ENCODE measurements around the gene ADCY6. TPM values are rescaled to one million over a fixed set of nuclear protein-coding genes. Genes with fewer than 3 reads are reported as not detected.

ADCY6 gene
- total RNA-seq, 1 donor, result 30.8 TPM

GRCh38 chr12:48803675-48804074 is 14.8 kb upstream of the ADCY6 start:
- no peak overlapping the region for H3K4me2 ChIP-seq (ENCODE audit: insufficient read depth, low read length)
- H3K27ac ChIP-seq (ENCODE audit: low read depth, low read length), result no peak overlapping the region
- H3K4me3 ChIP-seq (ENCODE audit: insufficient read depth, low read length), result no peak overlapping the region
- TF ChIP-seq CTCF (IDR thresholded peaks at IDR 0.05; ENCODE audit: extremely low read depth, low read depth, low read length), result no peak
- H3K36me3 ChIP-seq (ENCODE audit: insufficient read depth, low read length), result no peaks in the 10 kb centered on the region
- peaks cover 4% of the 10 kb centered on the region for H3K27me3 ChIP-seq (ENCODE audit: insufficient read depth, low read length)
- no peak overlapping the region for H2AFZ ChIP-seq (ENCODE audit: low read length)
- H3K9me3 ChIP-seq (ENCODE audit: low read depth, low read length), result no peaks in the 10 kb centered on the region
- no peaks in the 10 kb centered on the region for H4K20me1 ChIP-seq (ENCODE audit: insufficient read depth, low read length)
- H3K79me2 ChIP-seq (ENCODE audit: insufficient read depth, low read length), result no peaks in the 10 kb centered on the region
- no peaks in the 10 kb centered on the region for H3K4me1 ChIP-seq (ENCODE audit: insufficient read depth, low read length)
- no peak for DNase-seq (ENCODE audit: insufficient read length, low spot score, missing footprints)

- Histone ChIP-seq H3K27me3 (ENCODE audit: insufficient read depth, low read length) (peaks cover 4% of the 10 kb centered on the region), H2AFZ (ENCODE audit: low read length) (no peak overlapping the region), H4K20me1 (ENCODE audit: insufficient read depth, low read length) (no peaks in the 10 kb centered on the region), H3K4me1 (ENCODE audit: insufficient read depth, low read length) (no peaks in the 10 kb centered on the region), H3K9me3 (ENCODE audit: low read depth, low read length) (no peaks in the 10 kb centered on the region), H3K36me3 (ENCODE audit: insufficient read depth, low read length) (no peaks in the 10 kb centered on the region), H3K4me3 (ENCODE audit: insufficient read depth, low read length) (no peak overlapping the region), H3K4me2 (ENCODE audit: insufficient read depth, low read length) (no peak overlapping the region), H3K79me2 (ENCODE audit: insufficient read depth, low read length) (no peaks in the 10 kb centered on the region), H3K27ac (ENCODE audit: low read depth, low read length) (no peak overlapping the region)
- no peak for DNase-seq (ENCODE audit: insufficient read length, low spot score, missing footprints)
- TF ChIP-seq CTCF (IDR thresholded peaks at IDR 0.05; ENCODE audit: extremely low read depth, low read depth, low read length), result no peak
Observed at GRCh38 chr12:48800971-48801370, 12.1 kb upstream of the ADCY6 start.

GRCh38 chr12:48800457-48800856 is 11.6 kb upstream of the ADCY6 start:
- no peak overlapping the region for H2AFZ ChIP-seq (ENCODE audit: low read length)

GRCh38 chr12:48796976-48797375 is 8.1 kb upstream of the ADCY6 start:
- no peak for DNase-seq (ENCODE audit: insufficient read length, low spot score, missing footprints)

More at GRCh38 chr12:48800457-48800856, 11.6 kb upstream of the ADCY6 start:
- H3K4me2 ChIP-seq (ENCODE audit: insufficient read depth, low read length), result no peak overlapping the region
- H4K20me1 ChIP-seq (ENCODE audit: insufficient read depth, low read length), result no peaks in the 10 kb centered on the region
- no peaks in the 10 kb centered on the region for H3K9me3 ChIP-seq (ENCODE audit: low read depth, low read length)
- peaks cover 4% of the 10 kb centered on the region for H3K27me3 ChIP-seq (ENCODE audit: insufficient read depth, low read length)
- no peak overlapping the region for H3K27ac ChIP-seq (ENCODE audit: low read depth, low read length)
- no peaks in the 10 kb centered on the region for H3K4me1 ChIP-seq (ENCODE audit: insufficient read depth, low read length)
- no peak overlapping the region for H3K4me3 ChIP-seq (ENCODE audit: insufficient read depth, low read length)
- no peaks in the 10 kb centered on the region for H3K79me2 ChIP-seq (ENCODE audit: insufficient read depth, low read length)
- peak; percentile 45 for DNase-seq (ENCODE audit: insufficient read length, low spot score, missing footprints)
- no peaks in the 10 kb centered on the region for H3K36me3 ChIP-seq (ENCODE audit: insufficient read depth, low read length)
- no peak for TF ChIP-seq CTCF (IDR thresholded peaks at IDR 0.05; ENCODE audit: extremely low read depth, low read depth, low read length)

More at GRCh38 chr12:48796976-48797375, 8.1 kb upstream of the ADCY6 start:
- H3K27me3 ChIP-seq (ENCODE audit: insufficient read depth, low read length), result peaks cover 4% of the 10 kb centered on the region
- no peaks in the 10 kb centered on the region for H4K20me1 ChIP-seq (ENCODE audit: insufficient read depth, low read length)
- H2AFZ ChIP-seq (ENCODE audit: low read length), result no peak overlapping the region
- no peaks in the 10 kb centered on the region for H3K9me3 ChIP-seq (ENCODE audit: low read depth, low read length)
- H3K4me2 ChIP-seq (ENCODE audit: insufficient read depth, low read length), result no peak overlapping the region
- H3K27ac ChIP-seq (ENCODE audit: low read depth, low read length), result no peak overlapping the region
- no peak overlapping the region for H3K4me3 ChIP-seq (ENCODE audit: insufficient read depth, low read length)
- H3K4me1 ChIP-seq (ENCODE audit: insufficient read depth, low read length), result no peaks in the 10 kb centered on the region
- TF ChIP-seq CTCF (IDR thresholded peaks at IDR 0.05; ENCODE audit: extremely low read depth, low read depth, low read length), result no peak
- no peaks in the 10 kb centered on the region for H3K79me2 ChIP-seq (ENCODE audit: insufficient read depth, low read length)
- H3K36me3 ChIP-seq (ENCODE audit: insufficient read depth, low read length), result no peaks in the 10 kb centered on the region

Data from osteoblast (primary cell).